ENCODE measurements around the gene TENM4.

Gene TENM4

DNA sequence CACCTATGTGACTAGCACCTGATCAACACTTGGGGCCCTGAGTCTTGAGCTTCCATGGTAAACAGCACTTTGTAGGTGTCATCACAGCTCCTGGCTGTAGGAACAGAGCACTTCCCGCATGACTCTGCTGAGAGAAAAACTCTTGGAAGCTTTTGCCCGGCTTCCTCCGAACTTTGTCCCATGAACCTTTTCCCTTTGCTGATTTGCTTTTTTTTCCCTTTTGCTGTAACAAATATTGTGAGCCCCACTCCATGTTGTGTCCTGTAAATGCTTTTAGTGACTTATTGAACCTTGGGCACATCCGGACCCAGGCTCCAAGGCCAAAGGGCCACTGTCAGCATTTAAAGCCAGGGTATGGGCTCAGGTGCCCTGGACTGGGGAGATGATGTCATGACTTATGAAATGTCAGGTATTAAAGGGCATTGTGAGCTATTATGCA lies 391.1 kb downstream of the TENM4 start:
- no peak for DNase-seq

DNA sequence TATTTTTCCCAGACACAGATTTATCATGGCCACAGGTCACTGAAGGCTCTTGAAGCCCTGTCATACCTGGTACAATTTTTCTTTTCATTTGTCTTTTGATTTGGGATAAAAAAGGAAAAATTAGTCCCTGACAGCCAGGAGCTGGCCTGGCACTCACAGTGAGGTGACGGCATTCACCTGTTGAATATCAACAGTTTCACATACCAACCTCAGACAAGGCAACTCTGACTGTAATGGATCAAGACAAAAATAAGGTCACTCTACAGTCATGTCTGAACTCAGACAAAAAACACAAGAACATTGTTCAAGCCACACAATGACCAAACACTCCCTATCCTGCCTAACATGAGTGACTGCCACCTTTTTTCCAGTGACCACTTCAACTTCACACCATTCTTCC lies 392.9 kb downstream of the TENM4 start:
- DNase-seq: no peak

DNA sequence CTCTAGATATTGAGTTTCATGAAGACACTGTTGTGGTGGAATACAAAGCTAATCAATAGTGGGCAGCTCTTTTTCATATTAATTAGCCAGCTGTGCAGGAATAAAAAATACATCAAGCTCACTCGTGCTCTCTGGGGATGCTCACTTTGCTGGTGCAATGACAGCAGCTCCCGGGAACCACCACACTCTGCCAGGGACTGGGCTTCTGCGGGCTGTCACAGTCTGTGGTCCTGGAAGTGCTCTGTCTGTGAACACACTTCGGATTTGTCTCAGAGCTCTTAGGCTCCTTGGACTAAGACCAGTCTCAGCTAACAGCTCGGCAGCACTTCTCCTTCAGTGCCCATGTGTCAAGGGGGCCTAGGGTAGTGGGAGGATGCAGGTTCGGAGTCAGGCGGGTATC lies 393.5 kb downstream of the TENM4 start:
- no peak for DNase-seq

DNA sequence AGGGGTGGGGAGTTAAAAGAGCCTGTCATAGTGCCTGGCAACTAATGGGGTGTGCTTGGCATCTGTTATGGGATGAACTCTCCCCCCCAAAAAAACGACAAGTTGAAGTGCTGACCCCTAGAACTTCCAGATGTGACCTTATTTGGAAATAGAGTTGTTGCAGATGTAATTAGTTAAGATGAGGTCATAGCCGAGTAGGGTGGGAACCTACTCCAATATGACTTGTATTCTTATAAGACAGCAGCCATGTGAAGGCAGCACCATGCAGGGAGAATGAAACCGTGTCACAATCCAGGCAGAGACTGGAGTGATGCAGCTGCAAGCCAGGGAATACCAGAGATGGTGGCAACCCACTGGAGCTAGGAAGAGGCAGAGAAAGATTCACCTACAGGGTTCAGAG lies 394.5 kb downstream of the TENM4 start:
- DNase-seq: no peak

DNA sequence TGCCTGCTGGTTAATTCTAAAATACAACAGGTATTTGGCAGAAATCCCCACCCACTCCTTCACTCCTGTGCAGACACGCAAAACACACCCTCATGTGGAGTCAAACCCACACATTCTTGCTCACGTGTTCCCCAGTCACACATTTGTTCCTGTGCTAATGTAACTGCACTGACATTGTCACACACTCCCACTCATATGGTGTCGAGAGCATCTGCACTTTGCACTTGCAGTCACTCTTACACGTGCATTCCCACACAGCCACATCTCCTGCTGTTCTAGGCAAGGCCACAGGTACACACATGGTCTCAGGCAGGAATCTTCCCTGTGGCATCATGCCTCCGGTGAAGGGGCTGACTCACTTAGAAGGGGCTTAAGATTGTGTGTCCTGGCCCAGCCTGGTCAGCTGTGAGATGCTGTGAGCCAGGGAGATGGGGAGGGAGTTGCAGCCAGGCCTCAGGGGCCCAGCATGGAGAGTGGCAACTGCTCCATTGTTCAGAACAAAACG lies 395.0 kb downstream of the TENM4 start:
- peak in 1 of 14 donors; percentile 23 for DNase-seq

DNA sequence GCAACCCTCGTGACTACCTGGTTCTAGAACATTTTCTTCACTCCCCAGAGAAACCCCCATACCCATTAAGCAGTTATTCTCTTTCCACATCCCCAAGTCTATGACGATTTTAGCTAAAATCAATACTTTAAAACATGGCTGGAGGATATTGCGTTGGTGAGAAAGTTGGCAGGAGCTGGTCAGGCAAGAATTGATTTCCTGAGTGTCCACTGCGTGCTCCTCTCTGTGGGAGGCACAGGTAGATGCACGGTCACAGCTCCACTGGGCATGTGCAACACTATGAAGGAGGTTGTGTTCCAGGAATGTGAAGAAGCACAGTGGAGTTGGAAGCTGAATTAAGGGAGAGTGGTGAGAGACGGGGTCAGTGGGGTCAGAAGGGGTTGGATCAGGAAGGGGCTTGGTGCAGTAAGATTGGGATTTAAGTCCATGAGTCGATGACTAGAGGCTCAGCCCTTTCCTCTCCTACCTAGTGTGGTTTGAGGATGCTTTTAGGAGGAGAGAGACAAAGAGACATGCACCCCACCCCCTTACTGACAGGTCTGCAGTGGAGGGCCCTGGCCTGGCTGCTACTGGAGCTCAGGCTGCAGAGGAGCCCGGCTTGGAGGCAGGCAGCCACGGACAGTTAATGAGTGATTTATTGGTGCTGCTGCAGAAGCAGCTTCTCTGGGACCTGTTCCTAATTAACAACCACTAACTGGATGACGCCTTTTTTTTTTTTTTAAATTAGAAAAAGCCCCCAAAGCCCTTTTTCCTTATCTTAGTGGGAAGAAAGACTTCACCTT lies 395.6 kb downstream of the TENM4 start:
- no peak for DNase-seq

DNA sequence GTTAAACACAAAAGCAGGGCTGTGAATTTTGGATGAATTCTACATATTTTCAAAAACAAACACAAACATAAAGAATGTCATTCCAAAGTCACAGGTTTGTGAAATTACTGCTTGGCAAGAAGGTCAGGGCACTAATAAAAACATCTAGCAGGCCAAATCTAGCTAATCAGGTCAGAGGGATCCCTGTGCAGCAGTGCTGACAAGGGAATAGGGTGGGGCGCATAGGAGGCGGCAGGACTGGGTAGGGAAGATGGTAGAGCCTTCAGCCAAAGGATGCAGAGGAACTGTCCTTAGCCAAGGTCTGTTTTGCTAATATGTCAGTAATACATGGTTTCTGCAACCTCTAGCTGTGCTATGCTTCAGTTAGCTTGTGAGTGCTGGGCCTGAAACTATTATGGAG lies 396.6 kb downstream of the TENM4 start:
- DNase-seq: no peak

DNA sequence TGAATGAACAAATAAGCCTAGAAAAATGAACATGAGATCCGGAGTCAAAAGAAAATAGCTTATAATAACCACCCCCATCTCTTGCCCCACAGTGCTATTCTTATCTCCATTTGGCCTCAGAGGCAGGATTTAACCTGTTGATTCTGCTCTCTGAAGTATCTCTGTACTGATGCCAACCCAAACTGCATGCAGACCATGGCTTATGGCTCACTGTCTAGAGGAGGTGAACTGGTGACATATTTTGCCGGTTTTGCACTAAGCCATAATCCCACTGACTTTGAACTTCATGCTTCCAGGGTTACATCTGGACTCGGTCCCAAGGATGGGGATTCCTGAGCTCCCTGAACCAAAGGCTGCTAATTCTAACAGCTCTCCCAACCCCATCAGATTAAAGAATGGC lies 397.1 kb downstream of the TENM4 start:
- no peak for DNase-seq

DNA sequence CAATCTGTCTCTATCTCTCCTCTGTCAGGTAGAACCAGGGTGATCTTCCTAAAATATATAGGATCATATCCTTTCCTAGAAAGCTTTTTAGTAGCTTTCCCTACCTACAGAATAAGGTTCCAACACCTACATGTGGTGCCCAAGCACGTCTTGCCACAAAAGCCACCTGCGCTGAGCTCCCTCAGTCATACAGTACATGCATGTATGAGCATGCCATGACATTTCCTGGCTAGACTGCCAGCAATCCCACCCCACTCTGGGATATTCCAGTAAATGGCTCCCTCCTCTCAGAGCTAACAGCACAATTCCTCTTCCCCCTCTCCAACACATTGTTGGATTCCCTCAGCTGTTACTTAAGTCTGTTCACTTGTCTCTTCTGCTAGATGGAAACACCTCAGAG lies 398.0 kb downstream of the TENM4 start:
- no peak for DNase-seq

DNA sequence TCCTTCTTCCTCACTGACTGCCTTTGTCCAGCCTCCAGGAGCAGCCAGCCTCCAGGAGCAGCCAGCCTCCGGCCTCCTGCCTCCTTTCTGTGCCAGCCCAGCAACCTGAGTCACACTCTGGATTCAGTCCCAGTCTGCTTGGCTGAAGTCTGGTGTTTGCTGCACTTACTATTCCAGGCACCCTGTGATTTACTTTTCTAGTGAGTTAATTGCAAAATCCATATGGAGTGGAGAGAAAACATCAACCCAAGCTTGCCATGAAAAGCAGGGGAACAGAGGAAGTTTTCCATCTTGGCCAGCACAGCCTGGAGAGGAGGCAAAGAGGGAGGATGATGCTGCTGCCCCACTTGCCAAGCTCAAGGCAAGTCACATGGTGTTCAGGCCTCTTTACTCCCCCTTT lies 400.5 kb downstream of the TENM4 start:
- DNase-seq: no peak

DNA sequence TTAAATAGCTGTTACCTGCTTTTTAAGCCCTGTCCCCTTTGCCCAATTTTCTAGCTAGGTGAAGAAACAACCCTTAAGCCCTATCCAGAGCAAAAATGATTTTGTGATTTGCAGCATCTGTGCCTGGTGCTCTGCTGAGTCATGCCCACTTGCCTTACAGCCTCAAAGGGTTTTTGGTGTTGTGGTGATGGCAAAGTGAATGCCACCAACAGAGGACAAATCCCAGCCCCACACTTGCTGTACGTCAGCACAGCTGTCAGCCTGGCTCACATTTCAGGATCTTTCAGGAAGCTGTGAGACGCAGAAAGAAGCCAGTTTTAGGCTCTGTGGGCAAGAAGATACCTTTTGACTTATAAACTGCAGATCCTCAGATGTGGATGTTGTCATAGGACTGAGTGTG lies 401.7 kb downstream of the TENM4 start:
- no peak for DNase-seq

DNA sequence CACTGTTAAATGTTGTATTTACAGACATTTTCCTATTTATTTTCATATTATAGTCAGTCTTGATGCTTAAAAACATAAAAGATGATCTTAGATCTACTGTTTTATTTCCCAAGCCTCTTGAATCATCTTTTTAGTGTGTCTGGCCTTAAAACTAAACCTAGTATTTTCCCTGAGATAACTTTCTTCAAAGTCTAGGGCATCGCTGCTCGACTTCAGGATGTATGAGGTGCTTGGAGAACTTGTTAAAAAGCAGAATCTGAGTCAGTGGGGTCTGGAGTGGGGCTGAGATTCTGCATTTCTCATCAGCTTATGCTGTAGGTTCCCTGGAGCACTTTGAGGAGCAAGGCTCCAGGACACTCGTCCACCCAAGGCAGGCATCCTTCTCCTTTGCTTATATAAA lies 404.9 kb downstream of the TENM4 start:
- DNase-seq: no peak

DNA sequence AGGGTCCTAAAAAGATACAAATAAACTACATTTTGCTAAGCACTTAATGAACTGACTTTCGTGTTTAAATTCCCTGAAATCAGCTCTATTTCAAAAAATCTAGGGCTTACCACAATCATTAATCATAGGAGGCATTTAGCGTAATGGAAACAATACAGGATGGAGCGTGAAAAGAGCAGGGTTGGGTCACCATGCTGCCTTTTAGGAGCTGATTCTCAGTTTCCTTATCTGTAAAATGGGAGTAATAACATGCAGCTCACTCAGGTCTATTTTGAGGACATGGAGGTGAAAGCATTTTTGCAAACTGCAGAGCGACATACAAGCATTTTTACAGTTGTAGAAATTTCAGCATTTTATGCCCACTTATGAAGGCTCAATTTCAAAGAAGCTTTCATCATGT lies 407.0 kb downstream of the TENM4 start:
- DNase-seq: no peak

DNA sequence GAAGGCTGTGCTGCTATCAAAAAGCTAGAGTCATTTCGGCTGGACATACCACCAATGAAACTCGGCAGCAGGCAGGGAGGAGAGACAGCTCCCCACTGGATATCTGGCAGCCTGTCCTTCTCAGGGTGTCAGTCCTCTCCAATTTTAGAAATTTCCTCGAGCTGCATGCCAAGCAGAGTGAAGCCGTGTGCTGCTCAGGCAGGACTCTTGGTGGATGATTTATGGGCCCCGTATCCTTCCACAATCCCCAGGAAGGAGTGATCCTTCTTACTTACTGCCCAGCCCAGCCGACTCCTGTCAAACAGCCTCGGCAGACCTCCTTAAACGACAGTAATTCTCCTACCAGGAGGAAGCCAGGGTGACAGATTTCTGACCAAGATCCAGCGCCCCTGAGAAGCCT lies 410.4 kb downstream of the TENM4 start:
- no peak for DNase-seq

DNA sequence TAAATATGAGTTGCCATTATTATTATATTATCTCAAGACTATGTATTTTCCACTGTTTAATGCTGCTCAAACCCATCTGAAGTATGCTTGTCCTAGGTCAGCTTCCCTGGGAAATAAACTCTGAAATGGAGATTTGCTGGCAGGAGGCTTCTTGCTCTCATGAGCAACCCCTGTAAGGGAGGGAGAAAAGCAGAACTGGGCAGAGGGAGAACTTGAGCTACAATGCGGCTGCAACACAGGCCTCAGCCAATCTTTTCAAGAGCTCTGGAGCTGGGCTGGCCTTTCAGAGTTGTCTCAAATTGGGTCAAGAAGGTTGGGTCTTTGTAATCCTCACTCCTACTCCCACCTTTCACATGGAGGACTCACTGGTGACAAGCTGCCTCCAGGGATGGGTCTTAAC lies 412.6 kb downstream of the TENM4 start:
- no peak for DNase-seq

DNA sequence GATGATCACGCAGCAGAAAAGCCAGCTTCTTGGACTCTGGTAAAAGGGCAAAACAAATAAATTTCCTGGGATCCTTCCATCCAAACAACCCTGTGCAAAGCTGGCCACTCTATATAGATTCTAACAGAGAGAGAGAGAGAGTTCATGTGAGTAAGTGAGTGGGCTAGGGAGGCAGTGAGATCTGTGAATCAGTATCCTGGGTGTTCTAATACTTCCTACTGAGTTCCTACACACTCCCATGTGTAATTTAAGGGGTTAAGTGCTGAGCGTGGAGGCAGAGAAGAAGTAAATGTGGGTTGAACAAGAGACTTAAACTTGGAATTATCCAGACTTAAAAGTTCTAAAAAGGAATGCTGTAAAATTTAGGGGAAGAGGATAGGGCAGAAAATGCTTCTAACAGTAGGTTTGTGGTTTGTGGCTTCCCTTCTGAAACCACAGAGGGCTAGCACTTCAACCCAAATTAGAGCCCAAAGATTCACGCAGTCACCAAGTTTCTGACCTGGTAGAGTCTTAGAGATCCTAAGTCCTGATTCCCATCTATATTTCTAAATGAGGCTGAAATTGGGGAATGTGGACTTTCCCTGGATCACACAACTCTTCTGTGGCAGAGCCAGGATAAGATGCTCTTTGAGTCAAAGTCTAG lies 413.9 kb downstream of the TENM4 start:
- no peak for DNase-seq

DNA sequence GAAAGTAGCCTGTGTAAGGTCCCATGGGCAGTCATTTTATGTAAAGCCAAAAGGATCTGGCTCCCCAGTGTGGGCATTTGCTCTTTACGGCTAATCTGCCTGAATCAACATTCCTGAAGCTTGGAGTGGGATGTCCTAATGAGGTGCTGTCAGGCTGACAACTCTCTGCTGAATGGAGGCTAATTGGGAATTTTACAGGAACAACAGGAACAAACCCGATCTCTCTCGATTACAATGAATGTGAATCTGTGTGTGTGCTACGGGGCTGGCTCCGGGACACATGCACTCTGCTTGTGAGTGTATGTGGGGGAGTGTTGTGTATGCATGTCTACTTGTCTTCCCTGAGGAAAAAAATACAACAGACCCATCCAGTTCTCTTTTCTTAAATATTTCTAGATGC lies 415.2 kb downstream of the TENM4 start:
- no peak for DNase-seq

DNA sequence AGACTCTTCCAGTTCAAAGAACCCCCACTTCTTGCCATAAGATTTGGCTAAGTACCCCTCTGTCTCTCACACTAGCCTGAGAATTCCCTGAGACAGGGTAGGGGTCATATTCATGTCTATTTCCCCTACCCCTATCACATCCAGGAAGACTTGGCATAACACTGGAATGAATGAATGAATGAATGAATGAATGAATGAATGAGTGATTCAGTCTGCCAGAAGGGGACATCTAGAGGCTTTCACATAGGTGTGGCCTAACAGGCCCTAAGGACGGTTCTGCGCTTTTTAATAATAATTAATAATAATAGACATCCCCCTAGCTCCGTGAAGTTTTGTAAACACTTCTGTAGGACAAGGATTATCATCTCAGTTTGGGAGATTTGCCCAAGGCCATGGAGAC lies 415.7 kb downstream of the TENM4 start:
- DNase-seq: no peak

DNA sequence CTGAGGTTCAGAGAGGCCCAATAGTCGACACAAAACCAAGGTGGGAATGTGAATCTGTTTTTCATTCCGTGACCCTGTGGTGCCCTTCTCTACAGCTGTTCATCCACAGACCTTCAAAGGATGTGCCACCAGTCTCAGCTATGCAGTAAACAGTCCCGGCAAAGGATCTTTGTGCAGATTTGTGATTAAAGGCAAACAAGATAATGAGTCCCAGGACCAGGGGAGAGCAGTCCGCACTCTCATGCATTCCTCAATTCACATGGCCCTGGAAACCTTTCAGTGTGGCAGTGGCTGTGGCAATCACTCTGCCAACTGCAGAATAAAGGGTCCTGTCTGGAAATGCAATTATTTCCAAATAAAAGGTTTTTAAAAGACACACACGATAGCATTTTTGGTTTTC lies 418.6 kb downstream of the TENM4 start:
- DNase-seq: no peak

DNA sequence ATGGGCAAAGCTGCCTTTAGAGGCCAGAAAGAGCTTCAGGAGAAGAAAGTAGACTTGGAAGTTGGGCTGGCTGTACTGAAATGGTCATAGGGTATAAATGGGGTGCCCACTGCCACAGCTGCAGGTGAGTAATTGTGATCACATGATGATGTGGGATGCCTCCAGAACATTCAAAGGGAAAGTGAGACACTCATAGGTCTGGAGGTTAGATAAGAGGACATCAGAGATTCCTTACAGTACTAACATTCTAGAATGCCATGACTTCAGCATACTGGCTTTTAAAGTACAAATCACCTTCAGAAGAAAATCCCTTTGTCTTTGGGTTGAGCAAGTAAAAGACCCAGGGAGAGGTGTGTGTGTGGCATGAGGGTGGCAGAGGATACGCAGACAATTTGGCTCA lies 419.2 kb downstream of the TENM4 start:
- DNase-seq: no peak

DNA sequence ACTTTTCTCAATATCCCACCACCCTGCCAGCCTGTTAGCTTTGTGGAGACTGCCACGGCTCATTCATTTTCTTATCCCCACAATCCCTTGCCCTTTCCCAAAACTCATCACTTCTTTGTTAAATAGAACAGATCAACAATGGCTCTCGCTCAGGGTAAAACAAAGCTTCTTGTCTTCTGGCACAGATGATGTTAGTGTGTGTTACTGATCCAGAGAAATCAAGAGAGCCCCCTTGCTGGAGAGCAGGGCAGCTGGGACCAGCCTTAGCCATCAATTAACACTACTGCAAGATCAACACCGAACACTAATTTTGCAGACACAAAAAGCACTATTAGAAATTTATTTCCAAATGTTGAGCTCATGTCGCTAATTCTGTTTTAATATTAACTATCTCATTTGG lies 420.9 kb downstream of the TENM4 start:
- peak in 4 of 14 donors; percentile 9 to 39 (median 14) for DNase-seq

DNA sequence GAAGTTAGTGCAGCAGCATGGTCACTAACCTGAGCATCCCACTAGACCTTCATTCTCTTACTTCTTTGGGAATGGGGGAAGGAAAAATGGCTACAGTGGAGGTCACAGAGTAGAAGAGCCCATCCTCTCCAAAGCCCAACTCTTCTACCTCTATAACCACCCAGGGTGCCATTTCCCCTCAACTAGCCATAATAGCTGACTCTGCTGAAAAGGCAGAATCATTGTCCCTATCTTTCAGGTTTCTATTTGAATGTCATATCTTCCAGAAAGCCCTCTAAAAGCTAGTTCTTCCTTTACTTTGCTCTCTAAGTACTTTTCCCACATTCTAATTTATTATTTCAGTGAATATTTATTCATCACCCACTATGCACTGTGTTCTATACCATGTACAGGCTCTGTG lies 421.6 kb downstream of the TENM4 start:
- no peak for DNase-seq

DNA sequence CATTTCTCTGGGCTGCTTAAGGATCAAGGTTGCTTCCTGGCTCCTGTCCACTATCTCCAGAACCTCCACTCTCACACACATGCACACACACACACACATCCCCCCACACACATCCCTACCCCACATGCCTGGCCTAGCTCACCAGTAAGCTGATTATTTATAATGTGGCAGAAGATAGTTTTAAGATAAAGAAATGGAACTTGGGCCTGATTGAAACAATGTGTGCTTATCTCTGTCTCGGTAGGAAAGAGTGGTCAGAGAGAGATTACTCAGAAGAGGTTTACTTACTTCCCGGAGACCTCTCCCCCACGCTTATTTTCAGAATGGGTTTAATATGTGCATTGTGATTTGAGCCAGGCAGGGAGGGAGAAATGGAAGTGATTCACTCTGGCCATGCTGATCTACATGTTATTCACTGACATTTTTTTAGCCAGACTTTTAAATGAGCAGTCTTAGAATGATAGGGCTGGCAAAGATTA lies 422.4 kb downstream of the TENM4 start:
- no peak for DNase-seq

DNA sequence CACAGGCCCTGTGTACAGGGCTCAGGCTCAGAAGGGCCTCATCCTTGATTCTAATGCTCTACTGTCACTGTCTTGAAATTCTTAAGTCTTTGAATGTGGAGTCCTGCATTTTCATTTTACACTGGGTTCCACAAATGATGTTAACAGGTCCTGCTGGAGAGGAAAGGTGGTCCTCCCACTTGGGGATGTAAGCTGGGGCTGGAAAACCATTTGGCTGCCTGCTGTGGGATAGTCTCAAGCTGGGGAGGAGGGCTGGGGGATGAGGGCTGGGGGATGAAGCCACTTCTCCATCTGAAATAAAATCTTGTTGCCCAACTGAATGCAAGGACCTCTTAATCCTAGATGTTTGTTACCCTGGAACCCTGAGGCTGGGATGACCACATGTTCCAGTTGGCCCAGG lies 423.0 kb downstream of the TENM4 start:
- DNase-seq: no peak
